ENCODE data around the gene MBNL3. TPM values are rescaled to one million over a fixed set of nuclear protein-coding genes. Genes with fewer than 3 reads are reported as not detected.
A peak's percentile ranks its signal among the peaks of the same experiment; 100 is the strongest.

Gene MBNL3, protein sequence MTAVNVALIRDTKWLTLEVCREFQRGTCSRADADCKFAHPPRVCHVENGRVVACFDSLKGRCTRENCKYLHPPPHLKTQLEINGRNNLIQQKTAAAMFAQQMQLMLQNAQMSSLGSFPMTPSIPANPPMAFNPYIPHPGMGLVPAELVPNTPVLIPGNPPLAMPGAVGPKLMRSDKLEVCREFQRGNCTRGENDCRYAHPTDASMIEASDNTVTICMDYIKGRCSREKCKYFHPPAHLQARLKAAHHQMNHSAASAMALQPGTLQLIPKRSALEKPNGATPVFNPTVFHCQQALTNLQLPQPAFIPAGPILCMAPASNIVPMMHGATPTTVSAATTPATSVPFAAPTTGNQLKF
- total RNA-seq = 41.0 and 47.0 TPM in 2 replicates

DNA sequence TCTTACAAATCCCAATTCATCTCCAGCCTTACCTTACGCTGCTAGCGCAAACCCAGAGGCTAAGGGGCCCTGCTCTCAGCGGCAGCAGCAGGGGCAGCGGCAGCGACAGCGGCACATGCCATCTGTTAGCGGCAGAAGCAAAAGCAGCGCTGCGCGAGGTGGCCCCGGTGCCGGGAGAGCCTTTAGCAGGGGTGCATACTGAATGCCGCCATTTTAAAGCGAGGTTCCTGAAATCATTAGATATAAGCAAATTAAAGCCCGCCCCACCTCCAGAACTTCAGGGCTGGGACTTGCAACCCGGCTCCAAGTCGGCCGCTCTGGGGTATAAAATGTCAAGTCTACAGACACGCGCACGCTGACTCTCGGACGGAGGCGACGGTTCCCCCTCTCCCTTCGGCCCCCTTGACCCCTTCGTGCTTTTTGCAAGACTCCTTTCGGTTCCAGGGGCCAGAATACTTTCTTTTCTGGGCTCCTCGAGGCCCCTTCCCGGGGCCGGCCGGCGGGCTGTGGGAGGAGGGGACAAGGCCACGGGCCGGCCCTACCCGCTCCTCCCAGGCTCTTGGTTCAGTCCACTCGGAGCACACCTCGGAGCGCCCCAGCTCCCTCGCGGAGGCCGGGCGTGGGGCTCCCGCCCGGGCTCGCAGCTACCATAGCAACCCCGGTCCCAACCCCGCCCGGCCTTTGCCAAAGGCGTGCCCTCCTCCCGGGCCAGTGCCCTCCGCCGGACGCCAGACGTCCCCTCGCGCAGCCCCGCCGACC, at the start of gene MBNL3:
Gene MBNL3, minus strand, starts transcription at position 220 of the 759 bp plus-strand sequence. CDS start 49,427 bp downstream, outside the sequence.
- intact Hi-C loops (cut with micrococcal nuclease) = loop anchor here (1.0 to 10.0 kb wide), 6 partner anchors 8 to 1587 kb away; partner anchors contain the start of genes ENOX2 and STK26
- H3K4me3 Mint-ChIP-seq = peak within 1 kb of the TSS; percentile 98
- ChIA-PET CTCF (interaction anchor here (1.0 to 3.2 kb wide), 2 partner anchors 8 to 197 kb away, joined by 3 to 16 read pairs; no protein-coding TSS in a partner anchor), POLR2A (interaction anchor here (0.5 to 4.3 kb wide), 7 partner anchors 8 to 1881 kb away, joined by 3 to 53 read pairs (median 4); partner anchors contain the start of gene RAP2C)
- peak; percentile 61 for DNase-seq
- H3K36me3 Mint-ChIP-seq (ENCODE audit: low read depth) = peaks cover 6% of the 10 kb centered on the region
- peak; percentile 63 for ATAC-seq (ENCODE audit: low read depth)
- H3K4me1 Mint-ChIP-seq = peaks cover 60% of the 10 kb centered on the region
- H3K9me3 Mint-ChIP-seq = no peaks in the 10 kb centered on the region
- TF ChIP-seq, protein P1, sequence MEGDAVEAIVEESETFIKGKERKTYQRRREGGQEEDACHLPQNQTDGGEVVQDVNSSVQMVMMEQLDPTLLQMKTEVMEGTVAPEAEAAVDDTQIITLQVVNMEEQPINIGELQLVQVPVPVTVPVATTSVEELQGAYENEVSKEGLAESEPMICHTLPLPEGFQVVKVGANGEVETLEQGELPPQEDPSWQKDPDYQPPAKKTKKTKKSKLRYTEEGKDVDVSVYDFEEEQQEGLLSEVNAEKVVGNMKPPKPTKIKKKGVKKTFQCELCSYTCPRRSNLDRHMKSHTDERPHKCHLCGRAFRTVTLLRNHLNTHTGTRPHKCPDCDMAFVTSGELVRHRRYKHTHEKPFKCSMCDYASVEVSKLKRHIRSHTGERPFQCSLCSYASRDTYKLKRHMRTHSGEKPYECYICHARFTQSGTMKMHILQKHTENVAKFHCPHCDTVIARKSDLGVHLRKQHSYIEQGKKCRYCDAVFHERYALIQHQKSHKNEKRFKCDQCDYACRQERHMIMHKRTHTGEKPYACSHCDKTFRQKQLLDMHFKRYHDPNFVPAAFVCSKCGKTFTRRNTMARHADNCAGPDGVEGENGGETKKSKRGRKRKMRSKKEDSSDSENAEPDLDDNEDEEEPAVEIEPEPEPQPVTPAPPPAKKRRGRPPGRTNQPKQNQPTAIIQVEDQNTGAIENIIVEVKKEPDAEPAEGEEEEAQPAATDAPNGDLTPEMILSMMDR (IDR thresholded peaks at IDR 0.05) = no peak
- no peaks in the 10 kb centered on the region for H3K27me3 Mint-ChIP-seq
- peak within 1 kb of the TSS; percentile 99 for H3K27ac Mint-ChIP-seq

DNA sequence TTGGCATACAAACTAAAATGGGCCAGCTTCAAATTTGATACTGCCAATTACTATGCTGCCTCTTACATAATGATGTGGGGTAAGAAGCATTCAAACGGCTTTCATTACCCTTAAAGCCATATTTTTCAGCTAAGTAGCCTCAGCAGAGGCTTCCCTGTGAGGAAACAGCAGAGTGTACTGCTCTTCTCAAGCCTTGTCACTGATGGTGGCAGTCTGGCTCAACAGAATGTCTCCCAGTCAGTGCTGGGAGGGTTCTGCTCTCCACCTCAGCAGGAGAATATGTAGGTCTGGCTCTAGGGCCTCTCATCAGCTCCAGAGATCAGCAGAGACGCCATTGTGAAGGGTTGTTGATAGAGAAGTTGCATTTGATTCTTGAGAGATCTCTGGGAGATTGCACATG, 44.6 kb upstream of the MBNL3 start:
- H3K36me3 Mint-ChIP-seq (ENCODE audit: low read depth) = no peaks in the 10 kb centered on the region
- H3K27ac Mint-ChIP-seq = no peak overlapping the region
- DNase-seq (no peak), ATAC-seq (ENCODE audit: low read depth) (no peak)
- intact Hi-C loops (cut with micrococcal nuclease) = no loop called here
- ChIA-PET CTCF (no interaction called here), POLR2A (no interaction called here)
- H3K9me3 Mint-ChIP-seq = no peaks in the 10 kb centered on the region
- no peaks in the 10 kb centered on the region for H3K27me3 Mint-ChIP-seq
- TF ChIP-seq, protein P1 (IDR thresholded peaks at IDR 0.05) = no peak
- H3K4me1 Mint-ChIP-seq = no peaks in the 10 kb centered on the region
- no peak overlapping the region for H3K4me3 Mint-ChIP-seq

GRCh38 chrX:132532913-132533312, 44.1 kb upstream of the MBNL3 start:
- Mint-ChIP-seq H3K27ac (no peak overlapping the region), H3K4me3 (no peak overlapping the region), H3K9me3 (no peaks in the 10 kb centered on the region), H3K36me3 (ENCODE audit: low read depth) (no peaks in the 10 kb centered on the region), H3K27me3 (no peaks in the 10 kb centered on the region), H3K4me1 (no peaks in the 10 kb centered on the region)
- intact Hi-C loops (cut with micrococcal nuclease) = no loop called here
- no peak for ATAC-seq (ENCODE audit: low read depth)
- no peak for DNase-seq
- TF ChIP-seq, protein P1 (IDR thresholded peaks at IDR 0.05) = no peak
- CTCF ChIA-PET = no interaction called here
- POLR2A ChIA-PET = no interaction called here

GRCh38 chrX:132532097-132532496, 43.3 kb upstream of the MBNL3 start:
- H3K9me3 Mint-ChIP-seq = no peaks in the 10 kb centered on the region
- no peak overlapping the region for H3K27ac Mint-ChIP-seq
- no peak for ATAC-seq (ENCODE audit: low read depth)
- peaks cover 3% of the 10 kb centered on the region for H3K27me3 Mint-ChIP-seq
- CTCF ChIA-PET = no interaction called here
- no peaks in the 10 kb centered on the region for H3K36me3 Mint-ChIP-seq (ENCODE audit: low read depth)
- no peaks in the 10 kb centered on the region for H3K4me1 Mint-ChIP-seq
- POLR2A ChIA-PET = no interaction called here
- no peak overlapping the region for H3K4me3 Mint-ChIP-seq
- DNase-seq = no peak
- intact Hi-C loops (cut with micrococcal nuclease) = no loop called here
- TF ChIP-seq, protein P1 (IDR thresholded peaks at IDR 0.05) = no peak

- POLR2A ChIA-PET = no interaction called here
- Mint-ChIP-seq H3K4me1 (no peaks in the 10 kb centered on the region), H3K9me3 (no peaks in the 10 kb centered on the region), H3K4me3 (no peak overlapping the region), H3K27ac (no peak overlapping the region), H3K36me3 (ENCODE audit: low read depth) (no peaks in the 10 kb centered on the region), H3K27me3 (no peaks in the 10 kb centered on the region)
- TF ChIP-seq, protein P1 (IDR thresholded peaks at IDR 0.05) = no peak
- ATAC-seq (ENCODE audit: low read depth) = no peak
- CTCF ChIA-PET = no interaction called here
- intact Hi-C loops (cut with micrococcal nuclease) = no loop called here
- DNase-seq = no peak
Observed at GRCh38 chrX:132520792-132521191, 32.0 kb upstream of the MBNL3 start.
